ENCODE data around the gene GPC6.
"Not testable (repeated sequence)": the region's sequence is repeated elsewhere in the genome, so short reads cannot be mapped to it uniquely, and the experiment has no call there.

Gene GPC6

DNA sequence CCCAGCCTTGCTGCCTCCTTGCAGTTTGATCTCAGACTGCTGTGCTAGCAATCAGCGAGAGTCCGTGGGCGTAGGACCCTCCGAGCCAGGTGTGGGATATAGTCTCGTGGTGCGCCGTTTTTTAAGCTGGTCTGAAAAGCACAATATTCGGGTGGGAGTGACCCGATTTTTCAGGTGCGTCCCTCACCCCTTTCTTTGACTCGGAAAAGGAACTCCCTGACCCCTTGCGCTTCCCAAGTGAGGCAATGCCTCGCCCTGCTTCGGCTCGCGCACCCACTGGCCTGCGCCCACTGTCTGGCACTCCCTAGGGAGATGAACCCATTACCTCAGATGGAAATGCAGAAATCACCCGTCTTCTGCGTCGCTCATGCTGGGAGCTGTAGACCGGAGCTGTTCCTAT is 269.5 kb downstream of the GPC6 start:
- TF ChIP-seq L3MBTL2 (conservative IDR thresholded peaks at IDR 0.05): peak; percentile 51
- not testable (repeated sequence) for DNase-seq (ENCODE audit: extremely low spot score)
- POLR2A ChIA-PET: interaction anchor here (1.0 to 1.3 kb wide), 3 partner anchors 9 to 212 kb away, joined by 3 to 4 read pairs (median 3); no protein-coding TSS in a partner anchor
- CTCF ChIA-PET: interaction anchor here (1.4 kb wide), 1 partner anchor 9 kb away, joined by 3 read pairs; no protein-coding TSS in a partner anchor

DNA sequence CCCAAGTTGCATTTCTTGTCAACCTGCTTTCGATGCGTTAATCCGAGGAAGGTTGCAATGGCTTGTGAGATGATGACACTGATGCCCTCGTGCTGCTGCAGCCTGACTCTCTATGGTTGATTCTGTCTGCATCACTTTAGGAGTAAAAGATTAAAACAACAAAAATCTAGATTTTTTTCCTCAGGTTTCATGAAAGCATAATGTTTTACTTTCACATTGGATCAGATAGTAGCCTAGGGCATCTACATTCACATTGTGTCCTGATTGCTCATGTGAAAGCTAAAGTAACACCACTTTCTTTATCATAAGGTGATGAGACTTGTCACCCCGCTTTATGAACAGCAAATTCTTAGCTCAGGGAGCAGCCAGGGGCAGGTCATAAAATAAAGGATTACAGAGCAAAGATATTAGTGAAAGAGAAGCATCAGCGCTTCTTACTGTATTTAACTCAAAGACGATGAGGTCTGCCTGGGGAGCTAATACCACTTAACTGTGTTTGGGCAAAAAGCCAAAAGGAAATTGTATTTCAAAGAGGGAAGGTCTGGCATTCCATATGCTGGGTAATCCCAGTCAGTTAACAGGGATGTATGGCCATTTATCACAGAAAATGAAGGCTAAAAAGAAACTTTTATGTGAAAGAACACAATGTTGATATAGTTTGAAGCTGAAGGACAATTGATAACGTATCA is 270.5 kb downstream of the GPC6 start:
- DNase-seq (ENCODE audit: extremely low spot score): peak; percentile 55
- CTCF ChIA-PET: interaction anchor here (1.1 to 1.2 kb wide), 2 partner anchors 11 to 226 kb away, joined by 3 to 4 read pairs; no protein-coding TSS in a partner anchor
- POLR2A ChIA-PET: interaction anchor here (0.5 to 1.7 kb wide), 5 partner anchors 8 to 270 kb away, joined by 3 to 4 read pairs (median 3); partner anchors contain the start of gene GPC6
- TF ChIP-seq ZNF384 (IDR thresholded peaks at IDR 0.05) (no peak), L3MBTL2 (conservative IDR thresholded peaks at IDR 0.05) (peak; percentile 43)
- TF ChIP-seq, protein P1, sequence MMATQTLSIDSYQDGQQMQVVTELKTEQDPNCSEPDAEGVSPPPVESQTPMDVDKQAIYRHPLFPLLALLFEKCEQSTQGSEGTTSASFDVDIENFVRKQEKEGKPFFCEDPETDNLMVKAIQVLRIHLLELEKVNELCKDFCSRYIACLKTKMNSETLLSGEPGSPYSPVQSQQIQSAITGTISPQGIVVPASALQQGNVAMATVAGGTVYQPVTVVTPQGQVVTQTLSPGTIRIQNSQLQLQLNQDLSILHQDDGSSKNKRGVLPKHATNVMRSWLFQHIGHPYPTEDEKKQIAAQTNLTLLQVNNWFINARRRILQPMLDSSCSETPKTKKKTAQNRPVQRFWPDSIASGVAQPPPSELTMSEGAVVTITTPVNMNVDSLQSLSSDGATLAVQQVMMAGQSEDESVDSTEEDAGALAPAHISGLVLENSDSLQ (IDR thresholded peaks at IDR 0.05): peak; percentile 51; the same call in 1 of the 2 replicates

DNA sequence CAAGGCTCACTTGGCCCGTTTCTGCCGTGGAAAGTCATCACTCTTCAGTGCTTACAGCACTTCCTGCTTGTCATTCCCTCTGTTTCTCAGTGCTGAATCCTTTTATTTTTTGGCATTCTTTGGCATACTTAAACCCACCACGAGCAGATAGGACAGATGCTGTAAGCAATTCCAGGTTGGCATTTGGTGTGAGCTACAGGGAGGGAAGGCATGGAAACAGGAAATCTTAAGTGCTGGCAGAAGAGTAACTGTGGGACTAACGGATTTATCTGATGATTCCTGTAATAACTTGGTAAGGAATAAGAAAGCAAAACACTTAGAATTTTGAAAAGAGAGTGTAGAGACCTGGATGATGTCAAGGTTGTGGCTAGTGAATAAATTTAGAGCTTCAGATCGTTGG is 273.4 kb downstream of the GPC6 start:
- ChIA-PET POLR2A (interaction anchor here (0.9 to 1.5 kb wide), 2 partner anchors 271 to 273 kb away, joined by 3 to 4 read pairs; partner anchors contain the start of gene GPC6), CTCF (interaction anchor here (0.7 to 1.0 kb wide), 3 partner anchors 38 to 1825 kb away, joined by 3 read pairs; no protein-coding TSS in a partner anchor)
- DNase-seq (ENCODE audit: extremely low spot score): no peak
- TF ChIP-seq SP1 (IDR thresholded peaks at IDR 0.05) (no peak), L3MBTL2 (conservative IDR thresholded peaks at IDR 0.05) (no peak), BHLHE40 (IDR thresholded peaks at IDR 0.05; ENCODE audit: borderline replicate concordance) (no peak), SUZ12 (IDR thresholded peaks at IDR 0.05) (no peak), ARNT (IDR thresholded peaks at IDR 0.05) (no peak), NFRKB (IDR thresholded peaks at IDR 0.05) (no peak), ZNF384 (IDR thresholded peaks at IDR 0.05) (no peak), CTBP1 (IDR thresholded peaks at IDR 0.05; ENCODE audit: borderline replicate concordance) (no peak), FOXK2 (IDR thresholded peaks at IDR 0.05) (no peak), FOXA1 (IDR thresholded peaks at IDR 0.05) (no peak), HDGF (IDR thresholded peaks at IDR 0.05; ENCODE audit: borderline replicate concordance) (no peak), LEF1 (IDR thresholded peaks at IDR 0.05; ENCODE audit: borderline replicate concordance) (no peak), TARDBP (IDR thresholded peaks at IDR 0.05) (no peak), ELF4 (IDR thresholded peaks at IDR 0.05) (no peak), FOXM1 (IDR thresholded peaks at IDR 0.05; ENCODE audit: borderline replicate concordance) (no peak)
- TF ChIP-seq, protein P1 (IDR thresholded peaks at IDR 0.05): no peak

DNA sequence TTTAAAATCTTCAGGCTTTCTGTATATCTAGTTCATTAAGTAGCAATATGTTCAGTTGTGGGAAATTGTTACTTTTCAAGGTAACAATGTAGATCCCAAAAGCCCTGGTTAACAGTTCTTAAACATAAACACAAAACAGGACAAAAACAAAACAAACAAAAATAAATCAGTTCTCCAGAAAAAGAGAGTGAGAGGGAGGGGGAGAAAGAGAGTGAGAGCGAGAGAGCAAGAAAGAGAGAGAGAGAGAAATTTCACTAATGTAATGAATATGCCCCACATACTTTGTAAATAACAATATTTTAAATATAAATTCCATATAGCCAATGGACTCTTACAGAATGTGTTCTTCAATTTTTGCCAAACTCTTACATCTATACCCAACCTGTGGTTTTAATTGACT is 275.5 kb downstream of the GPC6 start:
- CTCF ChIA-PET: no interaction called here
- POLR2A ChIA-PET: no interaction called here
- TF ChIP-seq LEF1 (IDR thresholded peaks at IDR 0.05; ENCODE audit: borderline replicate concordance) (no peak), CTBP1 (IDR thresholded peaks at IDR 0.05; ENCODE audit: borderline replicate concordance) (0 out of 2 replicates have a peak, but pooled peaks have one; percentile 7)
- no peak for DNase-seq (ENCODE audit: extremely low spot score)

DNA sequence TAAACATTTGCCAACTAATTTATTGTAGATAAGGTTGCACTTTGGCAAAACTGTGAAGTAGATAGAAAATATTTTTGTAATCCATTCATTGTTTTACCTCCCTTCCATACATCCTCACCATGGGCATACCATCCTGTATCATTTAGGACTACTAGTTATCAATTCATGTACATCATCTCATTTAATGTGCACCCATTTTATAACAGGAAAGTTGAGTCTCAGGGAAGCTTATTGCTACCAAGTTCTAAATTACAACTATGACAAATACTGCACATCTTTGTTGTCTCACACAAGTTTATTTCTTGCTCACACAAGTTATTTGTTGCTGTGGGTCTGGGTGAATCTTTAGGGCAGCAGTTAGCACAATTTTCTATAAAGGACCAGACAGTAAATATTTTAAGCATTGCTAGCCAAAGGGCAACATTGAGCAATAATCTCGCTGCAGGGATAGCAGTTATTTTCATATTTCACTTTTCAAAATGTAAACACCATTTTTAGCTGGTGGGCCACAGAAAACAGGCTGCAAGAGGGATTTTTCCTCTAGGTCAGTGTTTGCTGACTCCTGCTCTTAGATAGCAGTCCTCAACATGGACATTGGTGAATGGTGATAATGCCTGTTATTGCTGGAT is 276.5 kb downstream of the GPC6 start:
- CTCF ChIA-PET: no interaction called here
- POLR2A ChIA-PET: no interaction called here
- DNase-seq (ENCODE audit: extremely low spot score): no peak
- no peak for TF ChIP-seq BHLHE40 (IDR thresholded peaks at IDR 0.05; ENCODE audit: borderline replicate concordance)
- TF ChIP-seq HDGF (IDR thresholded peaks at IDR 0.05; ENCODE audit: borderline replicate concordance): no peak
- TF ChIP-seq ZNF384 (IDR thresholded peaks at IDR 0.05): no peak
- TF ChIP-seq SUZ12 (IDR thresholded peaks at IDR 0.05): no peak
- TF ChIP-seq L3MBTL2 (conservative IDR thresholded peaks at IDR 0.05): no peak
- TF ChIP-seq TARDBP (IDR thresholded peaks at IDR 0.05): no peak
- no peak for TF ChIP-seq NFRKB (IDR thresholded peaks at IDR 0.05)
- TF ChIP-seq FOXK2 (IDR thresholded peaks at IDR 0.05): no peak

DNA sequence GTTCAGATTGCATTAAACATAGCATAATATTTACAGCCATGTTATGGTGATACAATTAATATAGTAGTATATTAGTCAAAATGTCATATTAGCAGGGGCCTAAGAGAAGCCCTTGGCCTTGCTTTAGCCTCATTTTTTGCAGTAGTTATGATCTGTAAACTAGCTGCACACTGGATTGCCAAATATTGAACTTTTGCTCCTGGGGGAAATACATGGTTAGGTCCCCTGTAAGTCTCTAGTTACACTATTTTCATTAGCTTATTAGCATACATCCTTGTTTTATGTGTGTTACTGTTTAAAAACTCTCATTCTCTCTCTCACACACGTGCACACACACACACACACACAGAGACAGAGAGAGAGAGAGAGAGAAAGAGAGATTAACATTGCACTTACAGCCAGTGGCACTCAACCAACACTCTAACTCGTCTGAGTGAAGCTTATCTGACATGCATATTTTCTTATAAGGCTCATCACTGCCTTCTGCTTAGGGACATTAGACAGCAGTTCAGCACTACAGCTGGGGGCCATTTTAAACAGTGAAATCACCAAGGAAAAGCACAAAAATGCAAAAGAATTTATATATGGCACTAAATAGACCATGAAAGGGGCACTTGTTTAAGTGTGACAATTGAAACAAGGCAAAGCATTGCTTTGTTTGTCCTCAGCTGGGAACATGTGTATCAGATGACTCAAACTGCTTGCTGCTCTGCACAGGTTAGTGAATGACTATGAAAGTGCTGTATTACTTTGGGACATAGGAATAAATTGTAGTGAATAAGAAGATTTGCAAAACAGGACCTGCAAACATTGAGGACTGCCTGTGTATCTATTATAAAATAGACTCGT is 278.7 kb downstream of the GPC6 start:
- ChIA-PET POLR2A (interaction anchor here (0.8 to 1.4 kb wide), 3 partner anchors 9 to 277 kb away, joined by 3 read pairs; no protein-coding TSS in a partner anchor), CTCF (interaction anchor here (1.0 kb wide), 1 partner anchor 9 kb away, joined by 3 read pairs; no protein-coding TSS in a partner anchor)
- TF ChIP-seq ELF4 (IDR thresholded peaks at IDR 0.05) (no peak), HDGF (IDR thresholded peaks at IDR 0.05; ENCODE audit: borderline replicate concordance) (no peak), SP1 (IDR thresholded peaks at IDR 0.05) (no peak), FOXM1 (IDR thresholded peaks at IDR 0.05; ENCODE audit: borderline replicate concordance) (no peak), SUZ12 (IDR thresholded peaks at IDR 0.05) (no peak), LEF1 (IDR thresholded peaks at IDR 0.05; ENCODE audit: borderline replicate concordance) (no peak), NFRKB (IDR thresholded peaks at IDR 0.05) (no peak), L3MBTL2 (conservative IDR thresholded peaks at IDR 0.05) (no peak), CTBP1 (IDR thresholded peaks at IDR 0.05; ENCODE audit: borderline replicate concordance) (no peak), FOXK2 (IDR thresholded peaks at IDR 0.05) (no peak), TARDBP (IDR thresholded peaks at IDR 0.05) (no peak), BHLHE40 (IDR thresholded peaks at IDR 0.05; ENCODE audit: borderline replicate concordance) (no peak), FOXA1 (IDR thresholded peaks at IDR 0.05) (no peak), ARNT (IDR thresholded peaks at IDR 0.05) (no peak), ZNF384 (IDR thresholded peaks at IDR 0.05) (no peak)
- TF ChIP-seq, protein P1 (IDR thresholded peaks at IDR 0.05): no peak
- no peak for DNase-seq (ENCODE audit: extremely low spot score)
